ENCODE data around the gene RB1.
"Not testable (repeated sequence)": the region's sequence is repeated elsewhere in the genome, so short reads cannot be mapped to it uniquely, and the experiment has no call there.

RB1 gene

GRCh38 chr13:48411841-48412531 is 108.4 kb downstream of the RB1 start:
- no peak for DNase-seq

DNA sequence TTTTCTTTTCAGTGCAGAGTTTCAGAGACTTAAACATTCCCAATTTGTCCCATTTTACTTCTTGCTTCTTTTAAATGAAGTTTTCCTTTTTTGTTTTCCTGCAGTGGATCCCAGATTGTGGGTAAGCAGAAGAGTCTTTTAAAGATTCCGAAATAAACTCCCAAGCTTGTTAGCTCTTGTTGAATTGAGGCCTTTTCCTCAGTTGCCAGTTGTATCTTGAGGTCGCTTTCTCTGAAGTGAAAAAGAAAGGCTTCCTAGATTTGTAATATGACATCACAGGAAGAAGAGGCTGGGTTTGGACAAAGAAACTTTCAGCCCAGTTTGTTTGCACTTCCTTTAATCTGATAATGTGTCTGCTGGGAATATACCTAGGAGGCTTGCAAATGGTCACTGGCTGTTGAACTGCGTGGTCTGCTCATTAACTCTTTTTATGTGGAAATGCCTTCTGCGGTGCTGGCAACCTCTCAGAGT is 109.4 kb downstream of the RB1 start, which contains the start of gene LPAR6:
TSS of gene LPAR6 (minus strand) at position 233 of the 471 bp plus-strand sequence. CDS start 690 bp downstream, outside the sequence.
- no peak for DNase-seq

GRCh38 chr13:48414501-48414900 is 111.0 kb downstream of the RB1 start:
- DNase-seq = no peak

GRCh38 chr13:48415516-48415915 is 112.0 kb downstream of the RB1 start:
- DNase-seq = no peak

GRCh38 chr13:48422003-48422402 is 118.5 kb downstream of the RB1 start:
- DNase-seq = not testable (repeated sequence)

- DNase-seq = no peak
Measured at GRCh38 chr13:48424212-48424611, 120.7 kb downstream of the RB1 start.

GRCh38 chr13:48426052-48426451 is 122.5 kb downstream of the RB1 start:
- no peak for DNase-seq

GRCh38 chr13:48426755-48427298 is 123.3 kb downstream of the RB1 start:
- not testable (repeated sequence) for DNase-seq

- no peak for DNase-seq
Measured at GRCh38 chr13:48429036-48429435, 125.5 kb downstream of the RB1 start.

DNA sequence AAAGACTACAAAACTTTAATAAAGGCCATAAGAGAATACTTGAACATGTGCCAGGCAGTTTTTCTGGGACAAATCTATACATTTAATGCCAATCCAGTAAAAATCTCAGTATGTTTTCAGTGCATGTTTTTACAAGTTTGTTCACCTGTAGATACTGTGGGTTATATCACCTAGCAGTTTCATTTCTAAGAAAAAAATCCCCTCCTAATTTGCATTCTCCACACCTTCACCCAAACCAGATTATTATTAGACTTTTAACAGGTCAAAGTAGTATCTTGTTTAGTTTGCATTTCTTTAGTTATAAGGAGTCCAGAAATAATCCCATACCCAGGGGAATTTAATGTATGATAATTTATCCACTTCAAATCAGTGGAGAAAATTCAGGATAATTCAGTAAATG is 126.3 kb downstream of the RB1 start:
- no peak for DNase-seq

- DNase-seq = no peak
Measured at GRCh38 chr13:48431431-48431830, 127.9 kb downstream of the RB1 start.

GRCh38 chr13:48431987-48432615 is 128.6 kb downstream of the RB1 start:
- DNase-seq = no peak

DNA sequence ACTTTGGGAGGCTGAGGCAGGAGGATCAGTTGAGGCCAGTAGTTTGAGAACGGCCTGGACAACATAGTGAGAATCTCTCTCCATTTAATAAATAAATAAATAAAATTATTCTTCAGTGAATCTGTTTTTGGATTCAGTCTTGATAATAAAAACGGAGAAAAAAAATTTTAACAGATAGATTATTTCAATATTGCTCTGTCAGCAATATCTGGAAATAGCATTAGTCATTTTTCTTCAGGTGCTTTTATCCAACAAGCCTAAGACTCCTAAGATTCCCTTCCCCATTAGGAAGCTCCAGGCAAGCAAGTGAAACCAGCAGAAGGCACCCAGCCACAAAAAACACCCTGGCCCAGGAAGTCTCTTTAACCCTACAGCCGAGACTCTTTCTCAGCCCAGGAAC is 130.6 kb downstream of the RB1 start:
- no peak for DNase-seq

DNA sequence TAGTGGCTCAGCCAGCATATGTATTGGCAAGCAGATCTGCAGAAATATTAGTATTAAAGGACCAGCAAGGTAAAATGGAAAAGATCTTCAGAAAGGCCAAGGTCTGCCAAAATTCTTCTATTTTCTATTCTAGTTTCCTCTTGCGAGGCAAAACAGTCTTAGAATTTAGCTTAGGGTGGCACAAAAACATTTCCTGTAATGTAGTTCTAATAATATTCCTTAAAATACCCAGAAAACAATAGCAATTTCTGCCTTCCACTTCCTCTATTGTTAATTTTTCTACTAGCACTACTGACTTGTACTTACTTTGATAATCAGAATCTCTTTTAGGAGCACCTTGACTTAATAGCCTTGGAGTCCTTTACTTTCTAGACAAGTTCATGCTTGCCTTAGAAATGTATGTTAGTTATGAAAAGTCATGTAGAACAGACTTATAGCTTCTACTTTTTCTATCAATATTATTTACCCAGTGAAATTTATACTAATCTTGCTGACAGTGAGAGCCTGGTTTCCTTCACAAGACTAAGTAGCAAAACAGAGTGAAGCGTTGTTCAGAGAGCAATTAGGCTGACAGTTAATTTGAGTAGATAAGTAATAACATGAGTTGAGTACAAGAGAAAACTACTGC is 133.2 kb downstream of the RB1 start:
- DNase-seq = no peak

GRCh38 chr13:48437371-48437770 is 133.8 kb downstream of the RB1 start:
- no peak for DNase-seq

DNA sequence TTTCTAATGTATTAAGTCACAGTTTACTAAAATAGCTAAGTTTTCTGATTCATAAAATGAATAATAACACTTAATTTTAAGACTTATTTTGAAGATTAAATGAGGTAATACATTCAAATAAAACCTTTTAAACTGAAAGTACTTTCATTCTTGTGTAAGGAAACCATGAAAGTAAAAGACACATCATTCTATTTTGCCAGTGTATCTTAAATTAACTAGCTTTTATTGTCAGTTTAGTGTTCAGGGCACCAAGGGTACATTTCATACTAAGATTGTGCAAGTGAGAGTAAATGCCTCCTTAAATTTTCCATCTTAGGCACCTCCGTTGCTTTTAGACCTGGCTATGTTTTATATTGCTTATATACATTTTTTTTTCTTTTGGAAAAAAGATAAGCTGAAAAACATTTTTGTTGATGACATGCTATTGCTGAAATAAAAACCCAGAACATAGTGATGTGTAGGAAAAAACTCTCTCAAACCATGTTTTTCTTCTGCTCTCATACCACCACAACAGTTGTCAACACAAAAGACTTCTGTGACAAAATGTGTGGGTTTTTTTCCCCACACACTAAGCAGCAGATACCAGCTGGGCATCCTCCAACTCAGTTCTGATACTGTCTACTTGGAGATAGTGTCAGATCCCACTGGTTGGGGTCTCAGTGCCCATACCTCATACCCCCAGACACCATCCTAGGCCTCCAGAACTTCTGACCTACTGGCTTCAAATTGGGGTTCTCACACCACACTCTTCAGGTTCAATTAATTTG is 140.1 kb downstream of the RB1 start:
- DNase-seq = no peak

DNA sequence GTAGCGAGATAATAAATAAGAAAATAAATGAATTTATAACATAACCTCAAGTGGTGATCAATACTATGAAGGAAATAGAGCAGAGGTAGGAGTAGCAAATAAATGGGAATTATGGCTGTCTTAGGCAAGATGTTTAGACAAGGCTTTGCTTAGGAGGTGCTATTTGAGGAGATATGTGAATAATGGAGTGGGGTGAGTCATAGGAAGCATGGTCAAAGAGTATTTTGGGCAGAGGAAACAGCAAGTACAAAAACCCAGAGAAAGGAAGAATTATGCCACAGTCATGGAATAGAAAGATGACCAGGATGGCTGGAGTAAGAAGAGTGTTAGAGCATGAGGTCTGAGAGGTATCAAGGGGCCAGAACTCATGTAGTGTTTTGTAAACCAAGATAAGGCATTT is 142.9 kb downstream of the RB1 start:
- DNase-seq = no peak

DNA sequence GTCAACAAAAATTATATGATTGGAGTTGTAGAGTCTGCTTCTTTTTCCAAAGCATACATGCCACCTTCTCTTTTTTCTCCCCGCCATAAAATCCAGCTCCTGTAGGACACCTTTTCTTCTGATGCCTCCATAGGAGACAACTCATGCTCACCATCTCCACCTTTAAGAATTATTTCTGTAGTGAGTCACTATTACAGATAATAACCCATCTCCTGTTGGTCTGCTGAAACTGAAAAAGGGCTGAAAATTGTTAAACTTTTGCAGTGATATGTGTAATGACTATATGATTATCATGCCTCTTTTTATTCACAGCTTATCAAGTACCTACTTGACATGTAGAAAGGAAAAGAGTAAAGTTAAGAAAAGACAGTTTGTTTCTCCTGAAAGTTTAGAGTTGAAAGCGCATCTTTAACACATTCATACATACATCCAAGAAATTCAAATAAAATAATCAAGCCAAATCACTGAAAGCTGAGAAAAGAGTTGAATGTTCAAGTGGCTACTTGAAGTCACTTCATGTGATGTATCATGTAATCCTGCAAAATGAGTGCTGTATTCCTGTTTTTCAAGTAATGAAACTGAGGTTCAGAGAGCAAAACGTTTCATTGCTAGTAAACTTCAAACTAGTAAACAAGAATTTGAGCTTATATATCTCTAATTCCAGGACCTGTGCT is 144.9 kb downstream of the RB1 start:
- no peak for DNase-seq

- no peak for DNase-seq
Measured at GRCh38 chr13:48448959-48449614, 145.5 kb downstream of the RB1 start.

- DNase-seq = no peak
Measured at GRCh38 chr13:48449656-48450055, 146.1 kb downstream of the RB1 start.

DNA sequence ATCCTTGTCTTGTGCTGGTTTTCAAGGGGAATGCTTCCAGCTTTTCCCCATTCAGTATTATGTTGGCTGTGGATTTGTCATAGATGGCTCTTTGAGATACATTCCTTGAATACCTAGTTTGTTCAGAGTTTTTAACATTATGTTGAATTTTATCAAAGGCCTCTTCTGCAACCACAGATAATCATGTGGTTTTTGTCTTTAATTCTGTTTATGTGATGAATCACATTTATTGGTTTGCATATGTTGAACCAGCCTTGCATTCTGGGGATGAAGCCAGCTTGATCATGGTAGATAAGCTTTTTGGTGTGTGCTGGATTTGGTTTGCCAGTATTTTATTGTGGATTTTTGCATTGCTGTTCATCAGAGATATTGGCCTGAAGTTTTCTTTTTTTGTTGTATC is 147.6 kb downstream of the RB1 start:
- DNase-seq = not testable (repeated sequence)

- DNase-seq = no peak
Measured at GRCh38 chr13:48456546-48456945, 153.0 kb downstream of the RB1 start.

All from NCI-H1436 treated with DMSO at 0.1 percent for 48 hours (cell line).